Endothelial cell of umbilical vein (primary cell): Measurements from ENCODE around the gene CHRNA9. TPM values are rescaled to one million over a fixed set of nuclear protein-coding genes. Genes with fewer than 3 reads are reported as not detected.

Experiments used
- BruUV-seq: library from RNA; stranded (reverse); fragments of 400-500 nt; replicated peaks from 2 replicates; lab custom pipeline; 2021; lab: Mats Ljungman, UMichigan
- CTCF ChIA-PET: fragments of 300-600, 350-600 bp; sonication (Branson Sonifier 250); formaldehyde crosslinking; loops from one replicate; lab custom pipeline; 2021; ENCODE audit warnings: antibody characterized with exemption, inconsistent platforms; lab: Charles Lee
- POLR2A ChIA-PET: fragments of 300-600, 350-600 bp; sonication (Branson Sonifier 250); formaldehyde crosslinking; loops from one replicate; lab custom pipeline; 2021; ENCODE audit warnings: antibody characterized with exemption, inconsistent platforms; lab: Charles Lee
- DNase-seq: peaks from one replicate; pipeline ENCODE4 v3.0.0-alpha.2; 2011; ENCODE audit warnings: low read depth, low spot score
- FAIRE-seq: peaks from 2 replicates; lab custom pipeline; 2011; peaks lifted over from hg19 to GRCh38; lab: Jason Lieb, UNC
- H2AFZ ChIP-seq: 2 replicates; pipeline ENCODE4 v1.6.0; 2012; ENCODE audit warnings: low read depth, low read length, control low read depth, inconsistent platforms
- H3K27ac ChIP-seq: 2 replicates; pipeline ENCODE4 v1.5.1; 2011; ENCODE audit warnings: low read depth, mild to moderate bottlenecking, control low read depth, low read length, moderate library complexity; ENCODE audit not compliant: insufficient read depth
- H3K27me3 ChIP-seq, 2 experiments: 2 replicates each; pipeline versions ENCODE4 v1.6.0 to v1.6.1; 2011; ENCODE audit warnings: low read length in 2 of 2, mixed read lengths in 1 of 2; ENCODE audit not compliant: control insufficient read depth in 2 of 2, insufficient read depth in 2 of 2
- H3K36me3 ChIP-seq, 2 experiments: 2 replicates in 1 of 2; 3 replicates in 1 of 2; pipeline ENCODE4 v1.5.1; 2011; ENCODE audit warnings: low read length in 2 of 2, mild to moderate bottlenecking in 1 of 2, moderate library complexity in 1 of 2; ENCODE audit not compliant: control insufficient read depth in 2 of 2, insufficient read depth in 2 of 2; ENCODE audit errors: extremely low read depth in 1 of 2
- H3K4me1 ChIP-seq: 3 replicates; pipeline ENCODE4 v1.5.1; 2011; ENCODE audit warnings: mild to moderate bottlenecking, low read length; ENCODE audit not compliant: control insufficient read depth, insufficient read depth; ENCODE audit errors: extremely low read depth
- H3K4me2 ChIP-seq: 2 replicates; pipeline ENCODE4 v1.6.1; 2011; ENCODE audit warnings: low read length, control low read depth, mixed read lengths; ENCODE audit not compliant: insufficient read depth
- H3K4me3 ChIP-seq, 3 experiments: fragments of 200-600 bp in 1 of 3; sonication (generic), shearing (Covaris generic) in 1 of 3; replicated peaks in 1 of 3; 2 replicates each; pipeline ENCODE4 v1.5.1; 2011 to 2016; ENCODE audit warnings: control low read depth in 3 of 3, low read length in 3 of 3, mild to moderate bottlenecking in 2 of 3, inconsistent platforms in 1 of 3, low read depth in 1 of 3, moderate library complexity in 1 of 3; ENCODE audit not compliant: insufficient read depth in 1 of 3
- H3K79me2 ChIP-seq: 2 replicates; pipeline ENCODE4 v1.6.0; 2012; ENCODE audit warnings: low read length, inconsistent platforms; ENCODE audit not compliant: control insufficient read depth, insufficient read depth
- H3K9ac ChIP-seq: replicated peaks from 2 replicates; pipeline ENCODE3; 2011; ENCODE audit warnings: low read length, control low read depth; ENCODE audit not compliant: insufficient read depth; ENCODE audit errors: extremely low read depth
- H3K9me1 ChIP-seq: replicated peaks from 3 replicates; pipeline ENCODE4 v1.6.0; 2011; ENCODE audit warnings: mild to moderate bottlenecking, low read length; ENCODE audit not compliant: control insufficient read depth, insufficient read depth; ENCODE audit errors: extremely low read depth
- H3K9me3 ChIP-seq: replicated peaks from 2 replicates; pipeline ENCODE4 v1.5.1; 2012; ENCODE audit warnings: low read length, inconsistent platforms; ENCODE audit not compliant: control insufficient read depth, insufficient read depth
- H4K20me1 ChIP-seq: replicated peaks from 2 replicates; pipeline ENCODE3; 2011; ENCODE audit warnings: mild to moderate bottlenecking, low read length; ENCODE audit not compliant: control insufficient read depth, insufficient read depth; ENCODE audit errors: extremely low read depth
- CTCF ChIP-seq, 2 donors: IDR thresholded peaks; 1 replicate in 1 of 2; 2 replicates in 1 of 2; pipeline ENCODE4 v1.5.1; 2011; ENCODE audit warnings: low read length in 2 of 2, mild to moderate bottlenecking in 2 of 2, moderate library complexity in 2 of 2, control low read depth in 1 of 2, inconsistent platforms in 1 of 2, low read depth in 1 of 2; ENCODE audit not compliant: insufficient read depth in 1 of 2; ENCODE audit errors: extremely low read depth in 1 of 2
- EZH2 ChIP-seq: IDR thresholded peaks from 2 replicates; pipeline ENCODE4 v1.6.1; 2012; ENCODE audit warnings: borderline replicate concordance, low read depth, mild to moderate bottlenecking, moderate library complexity, low read length, inconsistent platforms; ENCODE audit not compliant: severe bottlenecking
- FOS ChIP-seq: IDR thresholded peaks from 2 replicates; pipeline ENCODE4 v1.6.1; 2011; ENCODE audit warnings: mild to moderate bottlenecking, low read length, moderate library complexity, borderline replicate concordance; ENCODE audit not compliant: insufficient read depth
- GATA2 ChIP-seq: IDR thresholded peaks from 2 replicates; pipeline ENCODE4 v1.7.0; 2011; ENCODE audit warnings: low read depth, mild to moderate bottlenecking, moderate library complexity, mixed read lengths, low read length; ENCODE audit not compliant: insufficient read length, insufficient read depth
- JUN ChIP-seq: IDR thresholded peaks from 2 replicates; pipeline ENCODE4 v1.6.1; 2011; ENCODE audit warnings: borderline replicate concordance, low read depth; ENCODE audit not compliant: insufficient read length, insufficient read depth
- MAX ChIP-seq: IDR thresholded peaks from 2 replicates; pipeline ENCODE4 v1.6.1; 2011; ENCODE audit not compliant: insufficient read depth, insufficient read length
- MYC ChIP-seq: IDR thresholded peaks from one replicate; pipeline ENCODE4 v1.6.1; 2011; ENCODE audit warnings: mild to moderate bottlenecking, low read depth, low read length
- POLR2A ChIP-seq: IDR thresholded peaks from 2 replicates; pipeline ENCODE4 v1.6.1; 2012; ENCODE audit warnings: low read depth, mild to moderate bottlenecking, control low read depth, low read length
- POLR2AphosphoS5 ChIP-seq: IDR thresholded peaks from 2 replicates; pipeline ENCODE4 v1.6.1; 2012; ENCODE audit warnings: low read depth, mild to moderate bottlenecking, control low read depth, low read length, moderate library complexity; ENCODE audit not compliant: insufficient read depth
- dilution Hi-C: fragments of 300-500 bp; cut with MboI; formaldehyde crosslinking; loops from one replicate; pipeline ENCODE4 v1.15.0; 2019; ENCODE audit warnings: low sequenced_read_pairs; ENCODE audit not compliant: extremely low pct_ligation_motif_present
- intact Hi-C: fragments of 100-400 bp; cut with micrococcal nuclease; formaldehyde crosslinking; loops from one replicate; pipeline ENCODE4 v1.10.0; 2022
- polyA plus RNA-seq, 4 experiments: library from polyadenylated mRNA; depleted of rRNA in 3 of 4; stranded (reverse) in 3 of 4; unstranded in 1 of 4; fragments of >200 nt; gene quantifications; 2 replicates each; pipeline versions ENCODE4 v1.2.1 to v1.2.3, GENCODE V29; 2011 to 2012; ENCODE audit warnings: missing spikeins in 1 of 4
- total RNA-seq: library from RNA; stranded (reverse); gene quantifications from 2 replicates; pipeline ENCODE4 v1.2.3, GENCODE V29; 2021

Gene CHRNA9
- total and polyA plus RNA-seq, 2 donors (not counting 3 experiments of a cell fraction or from before 2014, with no cell fraction given) = not detected

GRCh38 chr4:40348000-40348399, 12.9 kb downstream of the CHRNA9 start:
- Histone ChIP-seq H3K4me2 (no peak overlapping the region), H3K4me3 (no peak overlapping the region), H3K27ac (no peak overlapping the region), H3K79me2 (no peaks in the 10 kb centered on the region), H3K9me1 (no peaks in the 10 kb centered on the region), H2AFZ (no peak overlapping the region), H4K20me1 (no peaks in the 10 kb centered on the region), H3K36me3 (no peaks in the 10 kb centered on the region), H3K27me3 (peaks cover 4 to 5% of the 10 kb centered on the region in 2 experiments), H3K9ac (no peak overlapping the region), H3K4me1 (no peaks in the 10 kb centered on the region), H3K9me3 (no peaks in the 10 kb centered on the region)
- FAIRE-seq = no peak
- no peak for TF ChIP-seq CTCF (IDR thresholded peaks at IDR 0.05; ENCODE audit: extremely low read depth in 1 of 2, insufficient read depth in 1 of 2, low read depth in 1 of 2, low read length in 2 of 2)
- no peak for TF ChIP-seq FOS
- TF ChIP-seq JUN = no peak
- TF ChIP-seq POLR2AphosphoS5 = no peak
- TF ChIP-seq GATA2 = no peak
- TF ChIP-seq MYC = no peak
- no peak for TF ChIP-seq MAX
- TF ChIP-seq POLR2A = no peak
- no peak for TF ChIP-seq EZH2
- ChIA-PET CTCF (interaction anchor here (1.3 kb wide), 1 partner anchor 22 kb away, joined by 3 read pairs; no protein-coding TSS in a partner anchor), POLR2A (no interaction called here)
- intact Hi-C loops = no loop called here
- no peak for DNase-seq
- dilution Hi-C loops = no loop called here
- BruUV-seq = no TSS peak
